Lower leg skin (tissue), 4 donors: ENCODE results near the gene ROR1. TPM values are rescaled to one million over a fixed set of nuclear protein-coding genes. Genes with fewer than 3 reads are reported as not detected.

ENCODE experiments used
- DNase-seq, 2 donors: peaks; one replicate each; pipeline ENCODE4 v3.0.0-alpha.2; 2019; ENCODE audit warnings: low spot score in 2 of 2
- H3K4me3 ChIP-seq: fragments of 200-600 bp; sonication (generic); 2 replicates; pipeline ENCODE4 v1.5.1; 2017; ENCODE audit warnings: mild to moderate bottlenecking, low read depth; ENCODE audit not compliant: poor library complexity, severe bottlenecking
- POLR2A ChIP-seq, 2 donors: fragments of 450-650 bp; IDR thresholded peaks; one replicate each; pipeline ENCODE4 v1.6.1; 2016 to 2017; ENCODE audit warnings: antibody characterized with exemption in 2 of 2, mild to moderate bottlenecking in 1 of 2, moderate library complexity in 1 of 2
- WGBS, 2 donors: methylation state at CpG; one replicate each; pipeline ENCODE4 v1.1.5; 2018; 5-methylcytosine and 5-hydroxymethylcytosine counted together
- intact Hi-C: fragments of 100-400 bp; cut with DNase I; formaldehyde crosslinking; loops from one replicate; pipeline ENCODE4 v1.15.0; 2023; ENCODE audit warnings: low total_unique reads
- total RNA-seq, 4 donors: library from RNA; depleted of rRNA; stranded (reverse); fragments of >200 nt; gene quantifications; one replicate each; pipeline ENCODE4 v1.1.0, GENCODE V29; 2016
- TF ChIP-seq, protein P1 (sequence below), 3 donors: fragments of 450-650 bp; IDR thresholded peaks; one replicate each; pipeline ENCODE4 v1.5.1; 2016; ENCODE audit warnings: antibody characterized with exemption in 3 of 3, mild to moderate bottlenecking in 3 of 3, moderate library complexity in 2 of 3

The ROR1 gene
- total RNA-seq, 4 donors from 2014 or later = 12.9 to 28.6 (median 22.5) TPM

DNA sequence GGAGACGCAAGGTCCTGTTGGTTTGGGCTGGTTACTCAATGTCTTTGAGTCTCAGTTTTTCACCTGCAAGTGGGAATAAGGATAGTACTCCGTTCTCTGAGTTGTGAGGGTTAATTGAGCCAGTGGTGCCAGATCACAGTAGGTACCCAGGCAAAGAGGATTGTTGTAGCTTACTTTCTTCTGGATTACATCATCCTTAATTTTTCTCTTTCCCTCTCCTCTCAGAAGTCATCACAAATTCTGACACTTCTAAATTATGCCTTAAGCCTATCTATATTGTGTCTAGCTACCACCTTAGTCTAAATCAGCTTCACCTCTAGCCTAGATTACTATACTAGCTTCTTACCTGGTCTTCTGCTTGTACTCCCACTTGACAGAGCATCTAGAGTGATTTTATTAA is 149.5 kb downstream of the ROR1 start:
- no peak overlapping the region for H3K4me3 ChIP-seq
- DNase-seq = no peak
- intact Hi-C loops = no loop called here
- TF ChIP-seq, protein P1, sequence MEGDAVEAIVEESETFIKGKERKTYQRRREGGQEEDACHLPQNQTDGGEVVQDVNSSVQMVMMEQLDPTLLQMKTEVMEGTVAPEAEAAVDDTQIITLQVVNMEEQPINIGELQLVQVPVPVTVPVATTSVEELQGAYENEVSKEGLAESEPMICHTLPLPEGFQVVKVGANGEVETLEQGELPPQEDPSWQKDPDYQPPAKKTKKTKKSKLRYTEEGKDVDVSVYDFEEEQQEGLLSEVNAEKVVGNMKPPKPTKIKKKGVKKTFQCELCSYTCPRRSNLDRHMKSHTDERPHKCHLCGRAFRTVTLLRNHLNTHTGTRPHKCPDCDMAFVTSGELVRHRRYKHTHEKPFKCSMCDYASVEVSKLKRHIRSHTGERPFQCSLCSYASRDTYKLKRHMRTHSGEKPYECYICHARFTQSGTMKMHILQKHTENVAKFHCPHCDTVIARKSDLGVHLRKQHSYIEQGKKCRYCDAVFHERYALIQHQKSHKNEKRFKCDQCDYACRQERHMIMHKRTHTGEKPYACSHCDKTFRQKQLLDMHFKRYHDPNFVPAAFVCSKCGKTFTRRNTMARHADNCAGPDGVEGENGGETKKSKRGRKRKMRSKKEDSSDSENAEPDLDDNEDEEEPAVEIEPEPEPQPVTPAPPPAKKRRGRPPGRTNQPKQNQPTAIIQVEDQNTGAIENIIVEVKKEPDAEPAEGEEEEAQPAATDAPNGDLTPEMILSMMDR (IDR thresholded peaks at IDR 0.05) = no peak
- no peak for TF ChIP-seq POLR2A (IDR thresholded peaks at IDR 0.05)
- 100% methylated on average over 2 of the region's 2 CpGs for WGBS, 2 donors

- intact Hi-C loops = no loop called here
- no peak for DNase-seq
- 80 to 96% methylated on average over 3 of the region's 3 CpGs for WGBS, 2 donors
- no peak for TF ChIP-seq POLR2A (IDR thresholded peaks at IDR 0.05)
- no peak overlapping the region for H3K4me3 ChIP-seq
Measured at GRCh38 chr1:63924600-63924999, 150.8 kb downstream of the ROR1 start.

DNA sequence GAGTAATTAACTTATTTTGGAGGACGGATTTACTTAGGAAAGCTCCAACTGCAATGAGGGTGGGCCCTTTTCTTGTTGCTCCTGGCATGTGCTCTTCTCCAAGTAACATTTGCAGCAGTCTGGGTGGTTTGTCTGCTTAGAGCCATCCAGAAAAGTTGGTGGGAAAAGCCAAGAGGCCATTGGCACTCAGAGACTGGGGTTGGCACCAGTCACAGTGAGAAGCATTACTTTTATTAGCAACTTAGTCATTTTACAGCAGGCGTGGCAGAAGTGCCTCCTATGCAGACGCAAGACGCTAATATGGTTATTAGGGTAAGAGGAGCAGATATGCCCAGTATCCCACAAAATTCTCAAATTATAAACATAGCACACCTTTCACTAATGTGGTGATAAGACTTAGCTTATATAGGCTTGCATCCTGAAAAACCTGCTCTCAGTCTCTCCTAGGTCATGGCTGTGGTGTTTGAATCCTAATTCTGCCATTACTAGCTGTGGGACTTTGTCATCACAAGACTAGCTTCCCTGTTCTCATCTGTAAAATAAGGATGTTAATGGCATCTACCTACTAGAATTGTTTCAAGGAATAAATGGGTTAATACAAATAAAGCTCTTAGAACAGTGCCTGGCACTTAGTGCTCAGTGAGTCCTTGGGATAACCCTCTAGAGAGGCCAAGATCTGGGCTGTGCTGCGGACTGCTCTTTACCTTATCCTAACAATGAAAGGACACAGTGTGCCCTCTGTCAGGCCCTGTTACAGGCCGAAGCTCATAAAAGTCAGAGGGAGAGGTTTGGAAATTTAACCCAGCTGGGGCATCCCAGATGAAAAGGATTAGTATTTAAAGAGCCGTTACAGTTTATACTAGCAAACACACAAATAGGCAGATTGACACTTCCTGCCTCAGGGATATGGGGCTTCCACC is 154.6 kb downstream of the ROR1 start:
- intact Hi-C loops = no loop called here
- peak in 1 of 2 donors; percentile 25 for DNase-seq
- no peak overlapping the region for H3K4me3 ChIP-seq
- 32% methylated on average over 7 of the region's 7 CpGs for WGBS, 2 donors
- no peak for TF ChIP-seq POLR2A (IDR thresholded peaks at IDR 0.05)
- TF ChIP-seq, protein P1 (IDR thresholded peaks at IDR 0.05) = no peak

GRCh38 chr1:63929106-63929478 is 155.3 kb downstream of the ROR1 start:
- DNase-seq = no peak
- H3K4me3 ChIP-seq = no peak overlapping the region
- WGBS, 2 donors = 65 to 68% methylated on average over 3 of the region's 3 CpGs
- intact Hi-C loops = no loop called here
- TF ChIP-seq, protein P1 (IDR thresholded peaks at IDR 0.05) = no peak
- no peak for TF ChIP-seq POLR2A (IDR thresholded peaks at IDR 0.05)

DNA sequence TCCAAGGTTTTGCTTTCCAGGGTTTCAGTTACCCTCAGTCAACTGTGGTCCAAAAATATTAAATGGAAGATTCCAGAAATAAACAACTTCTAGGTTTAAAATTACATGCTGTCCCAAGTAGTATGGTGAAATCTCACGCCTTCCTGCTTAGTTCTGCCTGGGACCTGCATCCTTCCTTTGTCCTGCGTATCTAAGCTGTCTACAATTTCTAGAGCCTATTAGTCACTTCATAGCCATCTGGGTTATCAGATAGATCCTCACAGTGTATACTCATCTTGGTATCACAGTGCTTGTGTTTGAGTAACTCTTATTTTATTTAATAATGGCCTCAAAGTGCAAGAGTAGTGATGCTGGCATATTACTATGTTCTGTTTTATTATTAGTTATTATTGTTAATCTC is 157.7 kb downstream of the ROR1 start:
- no peak overlapping the region for H3K4me3 ChIP-seq
- 78 to 85% methylated on average over 2 of the region's 2 CpGs for WGBS, 2 donors
- TF ChIP-seq POLR2A (IDR thresholded peaks at IDR 0.05) = no peak
- TF ChIP-seq, protein P1 (IDR thresholded peaks at IDR 0.05) = no peak
- DNase-seq = no peak
- intact Hi-C loops = no loop called here

- TF ChIP-seq POLR2A (IDR thresholded peaks at IDR 0.05) = no peak
- TF ChIP-seq, protein P1 (IDR thresholded peaks at IDR 0.05) = no peak
- H3K4me3 ChIP-seq = no peak overlapping the region
- 90 to 100% methylated on average over 1 of the region's 1 CpG for WGBS, 2 donors
- no peak for DNase-seq
- intact Hi-C loops = no loop called here
Measured at GRCh38 chr1:63934697-63935096, 160.9 kb downstream of the ROR1 start.
